K562 (cell line): ENCODE measurements around the gene ZNF587. TPM values are rescaled to one million over a fixed set of nuclear protein-coding genes. Genes with fewer than 3 reads are reported as not detected.

Source experiments
- ATAC-seq: fragments of 200-7000 bp; cut with Tn5 transposase; 3 replicates; pipeline ENCODE4 v1.9.1; 2020; ENCODE audit warnings: moderate library complexity
- BruUV-seq: library from RNA; stranded (reverse); fragments of 400-500 nt; replicated peaks from 2 replicates; lab custom pipeline; 2021; lab: Mats Ljungman, UMichigan
- CTCF ChIA-PET: fragments of 300-600 bp; formaldehyde crosslinking; extraction: SDS; loops from one replicate; lab custom pipeline; 2021; ENCODE audit warnings: low intra/inter-chr PET ratio; lab: Yijun Ruan, JAX
- POLR2A ChIA-PET: fragments of 300-600, 350-650 bp; sonication (Branson Sonifier 250); formaldehyde crosslinking; extraction: SDS; loops from one replicate; lab custom pipeline; 2021; ENCODE audit warnings: antibody characterized with exemption, inconsistent platforms; lab: Yijun Ruan, JAX
- DNase-seq, 4 experiments: peaks; one replicate each; pipeline versions ENCODE4 v3.0.0 to v3.0.0-alpha.2; 2011 to 2018; ENCODE audit warnings: low spot score in 3 of 4, mixed read lengths in 3 of 4; ENCODE audit errors: extremely low read depth in 1 of 4
- FAIRE-seq: peaks from 2 replicates; lab custom pipeline; 2011; peaks lifted over from hg19 to GRCh38; lab: Jason Lieb, UNC
- H2AFZ ChIP-seq: 2 replicates; pipeline ENCODE4 v1.6.0; 2011; ENCODE audit warnings: low read depth, low read length, control low read depth, inconsistent platforms
- H3K27ac ChIP-seq: fragments of 200-600 bp; 3 replicates; pipeline ENCODE4 v1.8.0; 2011; ENCODE audit warnings: low read depth, mild to moderate bottlenecking, control low read depth, inconsistent platforms, low read length, moderate library complexity, mixed read lengths; ENCODE audit errors: extremely low read depth
- H3K27me3 ChIP-seq, 2 experiments: fragments of 300-600 bp in 1 of 2; 2 replicates in 1 of 2; 3 replicates in 1 of 2; pipeline versions ENCODE4 v1.6.0 to v1.8.0; 2011; ENCODE audit warnings: inconsistent platforms in 2 of 2, low read length in 2 of 2, mild to moderate bottlenecking in 1 of 2, mixed read lengths in 1 of 2, moderate library complexity in 1 of 2; ENCODE audit not compliant: control insufficient read depth in 2 of 2, insufficient read depth in 2 of 2
- H3K36me3 ChIP-seq: fragments of 300-600 bp; 3 replicates; pipeline ENCODE4 v1.8.0; 2011; ENCODE audit warnings: mild to moderate bottlenecking, low read length, inconsistent platforms; ENCODE audit not compliant: control insufficient read depth, insufficient read depth
- H3K4me1 ChIP-seq, 2 experiments: fragments of 200-600 bp in 1 of 2; replicated peaks in 1 of 2; 2 replicates in 1 of 2; 3 replicates in 1 of 2; pipeline versions ENCODE4 v1.5.1 to v1.8.0; 2011; ENCODE audit warnings: inconsistent platforms in 2 of 2, low read length in 2 of 2, mild to moderate bottlenecking in 1 of 2, mixed read lengths in 1 of 2, moderate library complexity in 1 of 2; ENCODE audit not compliant: control insufficient read depth in 2 of 2, insufficient read depth in 2 of 2
- H3K4me2 ChIP-seq: 2 replicates; pipeline ENCODE4 v1.6.1; 2011; ENCODE audit warnings: low read length, control low read depth, inconsistent platforms, mixed read lengths; ENCODE audit not compliant: insufficient read depth
- H3K4me3 ChIP-seq: fragments of 200-600 bp; sonication (generic), shearing (Covaris generic); 2 replicates; pipeline ENCODE4 v1.5.1; 2016; ENCODE audit warnings: control low read depth, inconsistent platforms
- H3K79me2 ChIP-seq: fragments of 200-600 bp; 3 replicates; pipeline ENCODE4 v1.8.0; 2011; ENCODE audit warnings: low read length, inconsistent platforms; ENCODE audit not compliant: control insufficient read depth, insufficient read depth
- H3K9ac ChIP-seq, 2 experiments: 2 replicates each; pipeline versions ENCODE4 v1.6.0 to v1.6.1; 2011; ENCODE audit warnings: low read depth in 2 of 2, low read length in 2 of 2, control low read depth in 1 of 2, inconsistent platforms in 1 of 2, mild to moderate bottlenecking in 1 of 2, mixed read lengths in 1 of 2; ENCODE audit not compliant: insufficient read depth in 1 of 2
- H3K9me1 ChIP-seq: one replicate; pipeline ENCODE4 v1.6.0; 2011; ENCODE audit warnings: inconsistent platforms, mild to moderate bottlenecking, low read length, moderate library complexity; ENCODE audit not compliant: control insufficient read depth, insufficient read depth
- H3K9me3 ChIP-seq: replicated peaks from 2 replicates; pipeline ENCODE4 v1.5.1; 2011; ENCODE audit warnings: low read depth, low read length, inconsistent platforms; ENCODE audit not compliant: control insufficient read depth, insufficient read depth
- H4K20me1 ChIP-seq: replicated peaks from 2 replicates; pipeline ENCODE4 v1.6.1; 2011; ENCODE audit warnings: low read length, inconsistent platforms, mixed read lengths; ENCODE audit not compliant: control insufficient read depth, insufficient read depth
- ZNF507 ChIP-seq: conservative IDR thresholded peaks from 2 replicates; pipeline ENCODE4 v1.6.1; 2017; ENCODE audit warnings: missing genetic modification characterization, missing compliant biosample characterization
- WGBS: fragments of 100-300 bp; shearing (Covaris generic); methylation state at CpG from one replicate; pipeline ENCODE4 v1.1.6; 2016; ENCODE audit warnings: low coverage, mixed read lengths; ENCODE audit not compliant: insufficient coverage; ENCODE audit errors: missing lambda C conversion rate; 5-methylcytosine and 5-hydroxymethylcytosine counted together
- in situ Hi-C: fragments of 300-500 bp; cut with MboI; formaldehyde crosslinking; loops from 4 replicates; pipeline ENCODE4 v1.15.0; 2018; ENCODE audit warnings: inconsistent platforms, mixed read lengths
- intact Hi-C: fragments of 100-400 bp; cut with micrococcal nuclease; formaldehyde crosslinking; loops from 2 replicates; pipeline ENCODE4 v1.14.2; 2022
- polyA plus RNA-seq, 8 experiments: library from polyadenylated mRNA; depleted of rRNA in 4 of 8; stranded (reverse) in 5 of 8; unstranded in 3 of 8; fragments of >200 nt; fragmentation: Nextera tagmentation in 2 of 8; fragmentation: Illumina TruSeq in 1 of 8; extraction: Ambion mirVana in 2 of 8; extraction: Trizol in 1 of 8; gene quantifications; 2 replicates each; pipeline versions ENCODE4 v1.2.1 to v1.2.3, GENCODE V29; 2011 to 2014; ENCODE audit warnings: inconsistent platforms in 1 of 8, missing spikeins in 1 of 8
- total RNA-seq, 7 experiments: library from RNA; depleted of rRNA in 6 of 7; stranded (reverse); fragments of >200 nt in 6 of 7; fragmentation: Illumina TruSeq in 2 of 7; extraction: Trizol in 2 of 7; gene quantifications; 2 replicates each; pipeline versions ENCODE4 v1.2.1 to v1.2.3, GENCODE V29; 2011 to 2021; ENCODE audit warnings: low replicate concordance in 1 of 7
- TF ChIP-seq, protein P1 (sequence below), 3 experiments: IDR thresholded peaks in 2 of 3; conservative IDR thresholded peaks in 1 of 3; 2 replicates each; pipeline ENCODE4 v1.5.1; 2011 to 2012; ENCODE audit warnings: low read length in 3 of 3, mild to moderate bottlenecking in 3 of 3, control low read depth in 2 of 3, improper control_type of control experiment in 1 of 3, inconsistent platforms in 1 of 3, low read depth in 1 of 3, mixed read lengths in 1 of 3, moderate library complexity in 1 of 3; ENCODE audit not compliant: insufficient read depth in 2 of 3

ZNF587 gene
- total and polyA plus RNA-seq, 9 of the 15 experiments (the other 6 are each of a cell fraction or from before 2014, with no cell fraction given), result 3.2 to 42.0 (median 24.9) TPM

GRCh38 chr19:57903618-57904184 lies 54.0 kb downstream of the ZNF587 start:
- BruUV-seq, result no TSS peak

More at GRCh38 chr19:57903618-57904184, 54.0 kb downstream of the ZNF587 start:
- no peaks in the 10 kb centered on the region for H3K4me1 ChIP-seq
- no peaks in the 10 kb centered on the region for H3K27me3 ChIP-seq
- intact Hi-C loops, result no loop called here
- no peaks in the 10 kb centered on the region for H3K79me2 ChIP-seq
- CTCF ChIA-PET, result no interaction called here
- peaks cover 4% of the 10 kb centered on the region; the same call in 1 of the 2 replicates for H3K9me3 ChIP-seq
- 0 out of 3 replicates have a peak, but pooled peaks cover 5% of the 10 kb centered on the region for H3K36me3 ChIP-seq
- WGBS, result 41% methylated on average over 7 of the region's 7 CpGs
- DNase-seq (no peak), ATAC-seq (no peak), FAIRE-seq (no peak)
- TF ChIP-seq, protein P1, sequence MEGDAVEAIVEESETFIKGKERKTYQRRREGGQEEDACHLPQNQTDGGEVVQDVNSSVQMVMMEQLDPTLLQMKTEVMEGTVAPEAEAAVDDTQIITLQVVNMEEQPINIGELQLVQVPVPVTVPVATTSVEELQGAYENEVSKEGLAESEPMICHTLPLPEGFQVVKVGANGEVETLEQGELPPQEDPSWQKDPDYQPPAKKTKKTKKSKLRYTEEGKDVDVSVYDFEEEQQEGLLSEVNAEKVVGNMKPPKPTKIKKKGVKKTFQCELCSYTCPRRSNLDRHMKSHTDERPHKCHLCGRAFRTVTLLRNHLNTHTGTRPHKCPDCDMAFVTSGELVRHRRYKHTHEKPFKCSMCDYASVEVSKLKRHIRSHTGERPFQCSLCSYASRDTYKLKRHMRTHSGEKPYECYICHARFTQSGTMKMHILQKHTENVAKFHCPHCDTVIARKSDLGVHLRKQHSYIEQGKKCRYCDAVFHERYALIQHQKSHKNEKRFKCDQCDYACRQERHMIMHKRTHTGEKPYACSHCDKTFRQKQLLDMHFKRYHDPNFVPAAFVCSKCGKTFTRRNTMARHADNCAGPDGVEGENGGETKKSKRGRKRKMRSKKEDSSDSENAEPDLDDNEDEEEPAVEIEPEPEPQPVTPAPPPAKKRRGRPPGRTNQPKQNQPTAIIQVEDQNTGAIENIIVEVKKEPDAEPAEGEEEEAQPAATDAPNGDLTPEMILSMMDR (IDR thresholded peaks at IDR 0.05 in 2 of 3, conservative IDR thresholded peaks at IDR 0.05 in 1 of 3; ENCODE audit: insufficient read depth in 2 of 3, low read depth in 1 of 3, low read length in 3 of 3), result 0 out of 6 replicates have a peak, but pooled peaks of 1 of the 3 experiments have one; percentile 4
- no peak for TF ChIP-seq ZNF507
- H3K9me1 ChIP-seq, result no peaks in the 10 kb centered on the region
- in situ Hi-C loops, result no loop called here
- no peak overlapping the region for H3K4me2 ChIP-seq
- H3K9ac ChIP-seq, result no peak overlapping the region
- H3K27ac ChIP-seq, result no peak overlapping the region
- POLR2A ChIA-PET, result interaction anchor here (0.6 to 0.9 kb wide), 2 partner anchors 135 to 326 kb away, joined by 3 read pairs; no protein-coding TSS in a partner anchor
- H3K4me3 ChIP-seq, result no peak overlapping the region
- H2AFZ ChIP-seq, result no peak overlapping the region
- no peaks in the 10 kb centered on the region for H4K20me1 ChIP-seq
